ENCODE results near the gene SMG5.
A peak's percentile ranks its signal among the peaks of the same experiment; 100 is the strongest.

Gene SMG5

GRCh38 chr1:156295391-156295947, 12.8 kb upstream of the SMG5 start, which contains the start of gene GLMP:
GLMP (minus strand) TSS chr1:156295679; CDS start chr1:156295645, 34 bp downstream.
- Histone ChIP-seq H3F3A (ENCODE audit: low read depth) (no peaks in the 10 kb centered on the region), H3K4me2 (ENCODE audit: low read depth, low read length, poor library complexity, severe bottlenecking) (peak within 1 kb of the TSS; percentile 90), H3K9me2 (replicated peaks; ENCODE audit: low read depth, low read length) (no peaks in the 10 kb centered on the region), H3K4me3 (ENCODE audit: low read length, poor library complexity, severe bottlenecking) (peak within 1 kb of the TSS; percentile 86), H3K9me3 (ENCODE audit: insufficient read depth, low read depth, low read length) (no peaks in the 10 kb centered on the region), H2AFZ (ENCODE audit: low read length) (peak within 1 kb of the TSS; percentile 91), H3K36me3 (ENCODE audit: insufficient read depth, low read length) (no peaks in the 10 kb centered on the region), H3K4me1 (ENCODE audit: insufficient read depth, low read length, poor library complexity, severe bottlenecking) (peaks cover 8% of the 10 kb centered on the region), H3K79me2 (ENCODE audit: insufficient read depth, low read length) (0 out of 2 replicates have a peak, but pooled peaks cover 4% of the 10 kb centered on the region), H4K20me1 (ENCODE audit: insufficient read depth, low read length, poor library complexity, severe bottlenecking) (no peaks in the 10 kb centered on the region), H3K9ac (ENCODE audit: low read depth, low read length, poor library complexity, severe bottlenecking) (peak within 1 kb of the TSS; percentile 68), H3K27me3 (ENCODE audit: insufficient read depth, low read length, poor library complexity, severe bottlenecking) (no peaks in the 10 kb centered on the region)
- TF ChIP-seq CTCF (conservative IDR thresholded peaks at IDR 0.05; ENCODE audit: low read length) (no peak), EZH2phosphoT487 (IDR thresholded peaks at IDR 0.05; ENCODE audit: borderline replicate concordance) (no peak)

- no peaks in the 10 kb centered on the region for H3F3A ChIP-seq (ENCODE audit: low read depth)
- no peaks in the 10 kb centered on the region for H3K9me3 ChIP-seq (ENCODE audit: insufficient read depth, low read depth, low read length)
- no peak overlapping the region for H2AFZ ChIP-seq (ENCODE audit: low read length)
- no peaks in the 10 kb centered on the region for H4K20me1 ChIP-seq (ENCODE audit: insufficient read depth, low read length, poor library complexity, severe bottlenecking)
- H3K79me2 ChIP-seq (ENCODE audit: insufficient read depth, low read length): 0 out of 2 replicates have a peak, but pooled peaks cover 4% of the 10 kb centered on the region
- H3K27me3 ChIP-seq (ENCODE audit: insufficient read depth, low read length, poor library complexity, severe bottlenecking): no peaks in the 10 kb centered on the region
- H3K36me3 ChIP-seq (ENCODE audit: insufficient read depth, low read length): no peaks in the 10 kb centered on the region
- no peak overlapping the region for H3K9ac ChIP-seq (ENCODE audit: low read depth, low read length, poor library complexity, severe bottlenecking)
- peaks cover 8% of the 10 kb centered on the region for H3K4me1 ChIP-seq (ENCODE audit: insufficient read depth, low read length, poor library complexity, severe bottlenecking)
- TF ChIP-seq EZH2phosphoT487 (IDR thresholded peaks at IDR 0.05; ENCODE audit: borderline replicate concordance) (no peak), CTCF (conservative IDR thresholded peaks at IDR 0.05; ENCODE audit: low read length) (no peak)
- H3K9me2 ChIP-seq (replicated peaks; ENCODE audit: low read depth, low read length): no peaks in the 10 kb centered on the region
- no peak overlapping the region for H3K4me3 ChIP-seq (ENCODE audit: low read length, poor library complexity, severe bottlenecking)
- no peak overlapping the region for H3K4me2 ChIP-seq (ENCODE audit: low read depth, low read length, poor library complexity, severe bottlenecking)
These were observed 11.3 kb upstream of the SMG5 start for GRCh38 chr1:156293895-156294294.

- Histone ChIP-seq H3K4me3 (ENCODE audit: low read length, poor library complexity, severe bottlenecking) (no peak overlapping the region), H4K20me1 (ENCODE audit: insufficient read depth, low read length, poor library complexity, severe bottlenecking) (no peaks in the 10 kb centered on the region), H3K9me3 (ENCODE audit: insufficient read depth, low read depth, low read length) (no peaks in the 10 kb centered on the region), H3K27me3 (ENCODE audit: insufficient read depth, low read length, poor library complexity, severe bottlenecking) (no peaks in the 10 kb centered on the region), H2AFZ (ENCODE audit: low read length) (no peak overlapping the region), H3K9ac (ENCODE audit: low read depth, low read length, poor library complexity, severe bottlenecking) (no peak overlapping the region), H3K79me2 (ENCODE audit: insufficient read depth, low read length) (0 out of 2 replicates have a peak, but pooled peaks cover 4% of the 10 kb centered on the region), H3F3A (ENCODE audit: low read depth) (no peaks in the 10 kb centered on the region), H3K9me2 (replicated peaks; ENCODE audit: low read depth, low read length) (no peaks in the 10 kb centered on the region), H3K4me2 (ENCODE audit: low read depth, low read length, poor library complexity, severe bottlenecking) (no peak overlapping the region), H3K4me1 (ENCODE audit: insufficient read depth, low read length, poor library complexity, severe bottlenecking) (peaks cover 8% of the 10 kb centered on the region), H3K36me3 (ENCODE audit: insufficient read depth, low read length) (no peaks in the 10 kb centered on the region)
- TF ChIP-seq CTCF (conservative IDR thresholded peaks at IDR 0.05; ENCODE audit: low read length) (no peak), EZH2phosphoT487 (IDR thresholded peaks at IDR 0.05; ENCODE audit: borderline replicate concordance) (no peak)
These were observed 10.4 kb upstream of the SMG5 start for GRCh38 chr1:156293098-156293434.

Data from Loucy (cell line).